HG02798 (cell line): Measurements from ENCODE around the gene STAP2.
"Not testable (repeated sequence)": the region's sequence is repeated elsewhere in the genome, so short reads cannot be mapped to it uniquely, and the experiment has no call there.

Source experiments
- ATAC-seq: cut with Tn5 transposase; IDR thresholded peaks from one replicate; pipeline ENCODE4 v1.9.1; 2021; ENCODE audit warnings: mild to moderate bottlenecking; ENCODE audit not compliant: unreplicated experiment, poor library complexity

STAP2 gene

DNA sequence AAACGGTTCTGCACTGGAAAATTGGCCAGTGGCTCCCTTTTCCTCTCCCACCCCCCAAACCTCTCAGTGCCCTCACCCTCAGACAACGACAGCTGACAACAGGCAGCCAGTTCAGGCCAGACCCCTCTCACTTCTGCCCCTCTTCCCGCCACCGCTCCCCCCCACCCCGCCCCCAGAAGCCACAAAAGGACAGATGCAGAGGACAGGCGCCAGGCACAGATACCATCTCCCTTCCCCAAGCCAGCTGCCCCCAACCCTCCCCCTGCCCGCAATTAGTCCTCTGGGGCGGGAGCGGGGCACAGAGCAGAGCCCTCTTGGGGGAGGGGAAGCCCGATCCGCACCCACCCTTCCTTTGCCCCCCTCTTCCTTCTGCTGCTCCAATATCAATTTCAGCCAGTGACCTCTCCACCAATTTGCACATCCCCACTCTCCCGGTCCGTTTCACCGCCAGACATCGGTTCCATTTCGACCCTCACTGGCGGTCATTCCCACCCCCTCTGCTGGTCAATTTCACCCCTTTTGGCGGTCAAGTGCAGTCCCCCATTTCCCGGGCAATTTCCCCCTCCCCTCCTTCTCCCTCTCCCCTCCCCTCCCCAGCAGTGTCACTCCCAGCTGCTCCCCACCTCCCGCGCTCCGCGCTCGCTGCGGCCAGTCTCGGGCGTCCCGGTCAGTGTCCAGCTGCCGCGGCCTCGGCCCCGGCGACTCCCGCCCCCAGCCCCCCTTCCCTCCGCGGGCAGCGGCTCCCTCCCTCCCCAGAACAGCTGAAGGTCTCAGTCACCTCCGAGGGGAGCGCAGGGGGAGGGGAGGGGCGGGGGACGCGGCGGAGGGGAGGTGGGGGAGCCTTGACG is 60.0 kb downstream of the STAP2 start, which contains the start of gene SHD:
SHD (plus strand) TSS at position 848 of the 848 bp plus-strand sequence. CDS start 798 bp downstream, outside the sequence.
- ATAC-seq = no peak

DNA sequence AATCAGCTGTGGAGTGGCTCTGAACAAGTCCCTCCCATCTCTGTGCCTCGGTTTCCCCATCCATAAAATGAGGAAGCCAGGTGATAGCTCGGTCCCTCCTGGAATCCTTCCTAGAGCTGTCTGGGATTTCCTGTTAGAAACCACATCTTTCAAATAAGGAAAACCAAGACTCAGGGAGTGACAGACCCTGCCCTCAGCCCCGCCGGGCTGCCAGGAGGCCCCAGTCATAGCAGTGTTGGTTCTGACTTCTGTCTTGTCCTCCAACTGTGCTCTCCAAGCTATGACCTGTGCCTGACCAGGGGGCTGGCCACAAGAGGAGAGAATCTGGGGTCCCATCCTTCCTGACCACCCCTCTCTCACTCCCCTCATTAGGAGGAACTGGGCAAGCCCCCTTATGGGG is 60.6 kb downstream of the STAP2 start:
- ATAC-seq = no peak

DNA sequence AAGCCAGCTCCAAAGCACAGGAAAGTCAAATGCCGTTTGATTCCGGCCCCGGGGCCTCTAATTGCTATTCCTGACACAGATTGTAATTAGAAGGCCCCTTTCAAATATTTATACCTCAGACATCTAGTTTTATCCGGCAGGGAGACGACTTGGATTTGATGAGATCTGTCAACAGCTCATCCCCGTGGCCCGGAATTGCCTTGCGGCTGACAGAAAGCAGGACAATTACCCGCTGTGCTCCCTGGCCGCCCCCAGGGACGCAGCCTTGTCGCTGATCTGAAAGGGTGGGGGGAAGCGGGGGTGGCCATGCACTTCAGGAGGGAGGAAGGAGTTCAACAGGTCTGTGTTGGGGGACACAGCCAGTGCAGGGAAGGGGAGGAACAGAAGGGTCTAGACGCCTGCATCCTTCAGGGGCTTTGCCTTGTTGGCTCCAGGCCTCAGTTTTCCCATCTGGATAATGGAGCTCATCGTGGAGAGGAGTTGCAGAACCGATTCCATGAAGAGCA is 61.4 kb downstream of the STAP2 start:
- ATAC-seq = no peak

DNA sequence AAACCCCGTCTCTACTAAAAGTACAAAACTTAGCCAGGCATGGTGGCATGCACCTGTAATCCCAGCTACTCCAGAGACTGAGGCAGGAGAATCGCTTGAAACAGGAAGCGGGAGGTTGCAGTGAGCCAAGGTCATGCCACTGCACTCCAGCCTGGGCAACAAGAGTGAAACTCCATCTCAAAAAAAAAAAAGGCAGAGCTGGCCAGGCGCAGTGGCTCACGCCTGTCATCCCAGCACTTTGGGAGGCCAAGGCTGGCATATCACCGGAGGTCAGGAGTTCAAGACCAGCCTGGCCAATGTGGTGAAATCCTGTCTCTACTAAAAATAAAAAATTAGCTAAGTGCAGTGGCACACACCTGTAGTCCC is 64.3 kb downstream of the STAP2 start:
- ATAC-seq = not testable (repeated sequence)
